A673 (cell line): ENCODE measurements around the gene BCAR3. TPM values are rescaled to one million over a fixed set of nuclear protein-coding genes. Genes with fewer than 3 reads are reported as not detected.
A peak's percentile ranks its signal among the peaks of the same experiment; 100 is the strongest.

Experiments used
- BruUV-seq: library from RNA; stranded (reverse); fragments of 400-500 nt; replicated peaks from 2 replicates; lab custom pipeline; 2021; lab: Mats Ljungman, UMichigan
- CTCF ChIA-PET: fragments of 300-600 bp; sonication (Branson Sonifier 250); formaldehyde crosslinking; loops from one replicate; lab custom pipeline; 2022; ENCODE audit warnings: antibody characterized with exemption; lab: Charles Lee
- POLR2A ChIA-PET: fragments of 300-600 bp; sonication (Branson Sonifier 250); formaldehyde crosslinking; loops from one replicate; lab custom pipeline; 2022; ENCODE audit warnings: antibody characterized with exemption; ENCODE audit not compliant: low non-redundant PET; lab: Charles Lee
- DNase-seq: peaks from one replicate; pipeline ENCODE4 v3.0.0-alpha.2; 2015; ENCODE audit warnings: low spot score
- H3K27ac ChIP-seq: fragments of 200-600 bp; sonication (generic); 2 replicates; pipeline ENCODE4 v1.5.1; 2016; ENCODE audit warnings: mixed run types, low read depth, mild to moderate bottlenecking, mixed read lengths, antibody characterized with exemption, low read length; ENCODE audit not compliant: poor library complexity, severe bottlenecking
- H3K27me3 ChIP-seq: fragments of 200-600 bp; sonication (generic); replicated peaks from 2 replicates; pipeline ENCODE4 v1.6.1; 2017; ENCODE audit warnings: mixed run types, low read depth, mild to moderate bottlenecking, mixed read lengths, antibody characterized with exemption, low read length; ENCODE audit not compliant: insufficient read depth, poor library complexity
- H3K36me3 ChIP-seq: fragments of 200-600 bp; sonication (generic); 2 replicates; pipeline ENCODE4 v1.6.1; 2016; ENCODE audit warnings: mixed run types, mild to moderate bottlenecking, mixed read lengths, antibody characterized with exemption, low read length; ENCODE audit not compliant: insufficient read depth, poor library complexity, severe bottlenecking
- H3K4me1 ChIP-seq: fragments of 200-600 bp; sonication (generic); 2 replicates; pipeline ENCODE4 v1.6.1; 2017; ENCODE audit warnings: mixed run types, mild to moderate bottlenecking, mixed read lengths, antibody characterized with exemption, low read length; ENCODE audit not compliant: insufficient read depth, poor library complexity, severe bottlenecking
- H3K4me3 ChIP-seq: fragments of 200-600 bp; sonication (generic); 2 replicates; pipeline ENCODE4 v1.5.1; 2016; ENCODE audit warnings: low read depth, mixed run types, mild to moderate bottlenecking, mixed read lengths, low read length; ENCODE audit not compliant: poor library complexity, severe bottlenecking
- H3K9me3 ChIP-seq: fragments of 200-600 bp; sonication (generic); 2 replicates; pipeline ENCODE4 v1.6.1; 2016; ENCODE audit warnings: mixed run types, low read depth, mild to moderate bottlenecking, mixed read lengths, antibody characterized with exemption, low read length; ENCODE audit not compliant: poor library complexity, severe bottlenecking
- CTCF ChIP-seq: fragments of 300-800, 200-600 bp; sonication (generic); conservative IDR thresholded peaks from 2 replicates; pipeline ENCODE4 v1.5.1; 2017; ENCODE audit warnings: low read depth, mild to moderate bottlenecking, antibody characterized with exemption, low read length, moderate library complexity, mixed read lengths
- EZH2 ChIP-seq: fragments of 200-600 bp; sonication (generic); IDR thresholded peaks from 2 replicates; pipeline ENCODE4 v1.6.1; 2017; ENCODE audit warnings: borderline replicate concordance, low read depth, mild to moderate bottlenecking, mixed read lengths, antibody characterized with exemption, low read length; ENCODE audit not compliant: poor library complexity, severe bottlenecking
- intact Hi-C: fragments of 100-400 bp; cut with micrococcal nuclease; formaldehyde crosslinking; loops from one replicate; pipeline ENCODE4 v1.10.0; 2022; ENCODE audit not compliant: unreplicated experiment
- total RNA-seq: library from RNA; stranded (reverse); gene quantifications from 2 replicates; pipeline ENCODE4 v1.2.3, GENCODE V29; 2021

BCAR3 gene
- total RNA-seq, 1 experiment from 2014 or later: 0.90 TPM

GRCh38 chr1:93686504-93687250, 5.0 kb upstream of the BCAR3 start:
- no peaks in the 10 kb centered on the region for H3K4me1 ChIP-seq
- peaks cover 18% of the 10 kb centered on the region for H3K27me3 ChIP-seq
- no peaks in the 10 kb centered on the region for H3K36me3 ChIP-seq
- no TSS peak for BruUV-seq
- no peak overlapping the region for H3K27ac ChIP-seq
- H3K4me3 ChIP-seq: no peak overlapping the region
- ChIA-PET CTCF (no interaction called here), POLR2A (no interaction called here)
- intact Hi-C loops: no loop called here
- TF ChIP-seq CTCF (no peak), EZH2 (no peak)
- DNase-seq: no peak
- no peaks in the 10 kb centered on the region for H3K9me3 ChIP-seq

- no peak for DNase-seq
- BruUV-seq: no TSS peak
- Histone ChIP-seq H3K27me3 (peaks cover 23% of the 10 kb centered on the region), H3K4me1 (no peaks in the 10 kb centered on the region), H3K9me3 (no peaks in the 10 kb centered on the region), H3K27ac (no peak overlapping the region), H3K36me3 (no peaks in the 10 kb centered on the region), H3K4me3 (no peak overlapping the region)
- no peak for TF ChIP-seq EZH2
- POLR2A ChIA-PET: no interaction called here
- intact Hi-C loops: no loop called here
- CTCF ChIA-PET: no interaction called here
Observed at GRCh38 chr1:93685918-93686317, 4.3 kb upstream of the BCAR3 start.

GRCh38 chr1:93683234-93683633, 1.6 kb upstream of the BCAR3 start:
- CTCF ChIA-PET: no interaction called here
- Histone ChIP-seq H3K9me3 (no peaks in the 10 kb centered on the region), H3K4me1 (no peaks in the 10 kb centered on the region), H3K36me3 (no peaks in the 10 kb centered on the region), H3K4me3 (no peak overlapping the region), H3K27ac (no peak overlapping the region), H3K27me3 (peaks cover 25% of the 10 kb centered on the region)
- no peak for DNase-seq
- BruUV-seq: no TSS peak
- POLR2A ChIA-PET: no interaction called here
- TF ChIP-seq CTCF (no peak), EZH2 (no peak)
- intact Hi-C loops: no loop called here

GRCh38 chr1:93681989-93682412, 364 bp upstream of the BCAR3 start:
- intact Hi-C loops: no loop called here

More at GRCh38 chr1:93681989-93682412, 364 bp upstream of the BCAR3 start:
- peaks cover 25% of the 10 kb centered on the region for H3K27me3 ChIP-seq
- no peaks in the 10 kb centered on the region for H3K36me3 ChIP-seq
- DNase-seq: no peak
- TF ChIP-seq EZH2: no peak
- no peak for TF ChIP-seq CTCF
- BruUV-seq: no TSS peak
- CTCF ChIA-PET: no interaction called here
- H3K4me1 ChIP-seq: no peaks in the 10 kb centered on the region
- POLR2A ChIA-PET: no interaction called here
- H3K9me3 ChIP-seq: no peaks in the 10 kb centered on the region
- H3K27ac ChIP-seq: no peak overlapping the region
- peak overlapping the region; percentile 57 for H3K4me3 ChIP-seq
